GM10266 (cell line): ENCODE results near the gene OR2T5.
A peak's percentile ranks its signal among the peaks of the same experiment; 100 is the strongest.
"Not testable (repeated sequence)": the region's sequence is repeated elsewhere in the genome, so short reads cannot be mapped to it uniquely, and the experiment has no call there.

Source experiments
- DNase-seq: peaks from one replicate; pipeline ENCODE4 v3.0.0; 2012; ENCODE audit errors: extremely low spot score
- CTCF ChIP-seq: IDR thresholded peaks from 2 replicates; pipeline ENCODE4 v1.5.1; 2012; ENCODE audit warnings: mild to moderate bottlenecking, low read depth; ENCODE audit not compliant: control insufficient read depth, insufficient read depth; ENCODE audit errors: missing control alignments

Gene OR2T5

GRCh38 chr1:248488289-248488688 lies at the start of gene OR2T5:
Gene OR2T5 (plus strand): TSS chr1:248488589. CDS start chr1:248488589, 0 bp downstream.
- not testable (repeated sequence) for DNase-seq

GRCh38 chr1:248438668-248439067 lies 49.7 kb upstream of the OR2T5 start:
- DNase-seq = not testable (repeated sequence)

GRCh38 chr1:248439283-248439682 lies 49.1 kb upstream of the OR2T5 start:
- DNase-seq = not testable (repeated sequence)

- DNase-seq = not testable (repeated sequence)
Measured at GRCh38 chr1:248442500-248443277, 45.7 kb upstream of the OR2T5 start.

GRCh38 chr1:248444603-248445002 lies 43.8 kb upstream of the OR2T5 start:
- DNase-seq = not testable (repeated sequence)

GRCh38 chr1:248445399-248445798 lies 43.0 kb upstream of the OR2T5 start, which contains the start of gene OR2T2:
Gene OR2T2 (plus strand): TSS chr1:248445637. CDS start chr1:248452798, 7,161 bp downstream.
- DNase-seq = not testable (repeated sequence)

- DNase-seq = not testable (repeated sequence)
Measured at GRCh38 chr1:248448409-248449074, 39.8 kb upstream of the OR2T5 start.

- not testable (repeated sequence) for DNase-seq
Measured at GRCh38 chr1:248449821-248450465, 38.4 kb upstream of the OR2T5 start.

GRCh38 chr1:248450466-248451145 lies 37.8 kb upstream of the OR2T5 start:
- not testable (repeated sequence) for DNase-seq

- not testable (repeated sequence) for DNase-seq
Measured at GRCh38 chr1:248453619-248454018, 34.8 kb upstream of the OR2T5 start.

GRCh38 chr1:248455045-248455444 lies 33.3 kb upstream of the OR2T5 start:
- DNase-seq = not testable (repeated sequence)

GRCh38 chr1:248456635-248457034 lies 31.8 kb upstream of the OR2T5 start:
- DNase-seq = not testable (repeated sequence)

- not testable (repeated sequence) for DNase-seq
Measured at GRCh38 chr1:248459117-248459516, 29.3 kb upstream of the OR2T5 start.

GRCh38 chr1:248471154-248471553 lies 17.2 kb upstream of the OR2T5 start:
- no peak for DNase-seq
- no peak for TF ChIP-seq CTCF

- not testable (repeated sequence) for DNase-seq
Measured at GRCh38 chr1:248472111-248472510, 16.3 kb upstream of the OR2T5 start.

GRCh38 chr1:248473051-248473450 lies 15.3 kb upstream of the OR2T5 start, which contains the start of gene OR2T3:
Gene OR2T3 (plus strand): TSS chr1:248473351. CDS start chr1:248473351, 0 bp downstream.
- DNase-seq = not testable (repeated sequence)

- DNase-seq = not testable (repeated sequence)
Measured at GRCh38 chr1:248475660-248476059, 12.7 kb upstream of the OR2T5 start.

- DNase-seq = peak; percentile 7
Measured at GRCh38 chr1:248481686-248482579, 6.5 kb upstream of the OR2T5 start.
